ENCODE measurements around the gene KLHL22. TPM values are rescaled to one million over a fixed set of nuclear protein-coding genes. Genes with fewer than 3 reads are reported as not detected.
"Not testable (repeated sequence)": the region's sequence is repeated elsewhere in the genome, so short reads cannot be mapped to it uniquely, and the experiment has no call there.

The KLHL22 gene
- total and polyA plus RNA-seq, 2 of the 8 experiments (the other 6 are each of a cell fraction or from before 2014, with no cell fraction given) = 9.4 to 16.2 TPM

DNA sequence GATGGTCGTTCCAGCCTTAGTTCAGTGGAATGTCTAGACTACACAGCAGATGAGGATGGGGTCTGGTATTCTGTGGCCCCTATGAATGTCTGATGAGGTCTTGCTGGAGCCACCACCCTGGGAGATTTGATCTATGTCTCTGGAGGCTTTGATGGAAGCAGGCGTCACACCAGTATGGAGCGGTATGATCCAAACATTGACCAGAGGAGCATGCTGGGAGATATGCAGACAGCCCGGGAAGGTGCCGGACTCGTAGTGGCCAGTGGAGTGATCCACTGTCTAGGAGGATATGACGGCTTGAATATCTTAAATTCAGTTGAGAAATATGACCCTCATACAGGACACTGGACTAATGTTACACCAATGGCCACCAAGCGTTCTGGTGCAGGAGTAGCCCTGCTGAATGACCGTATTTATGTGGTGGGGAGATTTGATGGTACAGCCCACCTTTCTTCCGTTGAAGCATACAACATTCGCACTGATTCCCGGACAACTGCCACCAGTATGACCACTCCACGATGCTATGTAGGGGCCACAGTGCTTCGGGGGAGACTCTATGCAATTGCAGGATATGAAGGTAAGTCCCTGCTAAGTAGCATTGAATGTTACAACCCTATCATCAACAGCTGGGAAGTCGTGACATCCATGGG is 44.3 kb downstream of the KLHL22 start:
- H3K23ac ChIP-seq (ENCODE audit: insufficient read length); H3K27me3 ChIP-seq (replicated peaks in 1 of 4; ENCODE audit: control insufficient read depth in 3 of 4, extremely low read depth in 1 of 4, insufficient read depth in 3 of 4, low read length in 3 of 4); H3K9me3 ChIP-seq (ENCODE audit: insufficient read depth in 2 of 2, low read depth in 1 of 2, low read length in 1 of 2); POLR2A ChIA-PET (ENCODE audit: partially characterized antibody); H3K4me2 ChIP-seq (ENCODE audit: insufficient read depth in 1 of 2, low read depth in 2 of 2, low read length in 2 of 2); H2AFZ ChIP-seq (ENCODE audit: low read length); H2AK5ac ChIP-seq (ENCODE audit: low read depth, low read length); H3K23me2 ChIP-seq (ENCODE audit: low read depth, low read length); H3K79me2 ChIP-seq (ENCODE audit: control insufficient read depth in 1 of 2, insufficient read depth in 2 of 2, low read length in 2 of 2); H3K27ac ChIP-seq (ENCODE audit: low read depth, low read length); H3K18ac ChIP-seq (ENCODE audit: extremely low read depth, low read length); H2BK120ac ChIP-seq (replicated peaks; ENCODE audit: low read depth, low read length); H2BK20ac ChIP-seq (ENCODE audit: low read length); H3K36me3 ChIP-seq (ENCODE audit: control insufficient read depth in 2 of 4, insufficient read depth in 4 of 4, low read length in 3 of 4); FAIRE-seq; H3K79me1 ChIP-seq (ENCODE audit: low read depth, low read length); H4K91ac ChIP-seq (replicated peaks; ENCODE audit: insufficient read length, low read length); H4K20me1 ChIP-seq (replicated peaks in 1 of 2; ENCODE audit: control insufficient read depth in 1 of 2, insufficient read depth in 2 of 2, low read length in 2 of 2); H3K14ac ChIP-seq (ENCODE audit: insufficient read length); H3K4me1 ChIP-seq (replicated peaks in 1 of 4; ENCODE audit: control insufficient read depth in 3 of 4, insufficient read depth in 4 of 4, low read length in 3 of 4); DNase-seq (ENCODE audit: low read depth in 1 of 2, low spot score in 2 of 2); H4K5ac ChIP-seq (ENCODE audit: insufficient read length, low read depth, low read length); H3K9ac ChIP-seq (replicated peaks in 1 of 4; ENCODE audit: extremely low read depth in 1 of 4, low read depth in 3 of 4, low read length in 3 of 4); H4K8ac ChIP-seq (ENCODE audit: extremely low read depth, insufficient read depth, low read length); H2BK12ac ChIP-seq (ENCODE audit: low read depth, low read length); H3K56ac ChIP-seq (replicated peaks; ENCODE audit: insufficient read length, low read depth, low read length); H2BK5ac ChIP-seq (ENCODE audit: low read depth, low read length); H3K4me3 ChIP-seq (ENCODE audit: extremely low read depth in 1 of 4, insufficient read depth in 2 of 4, low read depth in 3 of 4, low read length in 4 of 4); H2BK15ac ChIP-seq (ENCODE audit: low read length); H3K4ac ChIP-seq (replicated peaks; ENCODE audit: insufficient read length, low read depth, low read length): not testable (repeated sequence)
- CTCF ChIA-PET (ENCODE audit: partially characterized antibody) = interaction anchor here (0.7 kb wide), 1 partner anchor 30 kb away, joined by 3 read pairs; no protein-coding TSS in a partner anchor
- WGBS, 2 experiments (ENCODE audit: extremely low coverage in 1 of 2, insufficient coverage in 1 of 2, insufficient read length in 1 of 2, insufficient replicate concordance in 2 of 2, low coverage in 1 of 2, low lambda C conversion rate in 2 of 2, missing lambda C conversion rate in 1 of 2) = 92% methylated on average over 15 of the region's 15 CpGs; no CpG with 5 or more reads in 1 of the 2 experiments

Measured in H1 (cell line).